Activated effector memory CD4-positive, alpha-beta T cell treated with Interleukin-2 at 50 U/mL for 16 hours (primary cell): Measurements from ENCODE around the gene WDFY3.

Source experiments
- DNase-seq: peaks from one replicate; pipeline ENCODE4 v3.0.0-alpha.2; 2020

The WDFY3 gene

GRCh38 chr4:84660606-84661005, 305.9 kb downstream of the WDFY3 start:
- DNase-seq: no peak

GRCh38 chr4:84652478-84652877, 314.0 kb downstream of the WDFY3 start:
- DNase-seq: no peak

- no peak for DNase-seq
Observed at GRCh38 chr4:84651499-84651898, 315.0 kb downstream of the WDFY3 start.

- DNase-seq: no peak
Observed at GRCh38 chr4:84648863-84649647, 317.4 kb downstream of the WDFY3 start.

- no peak for DNase-seq
Observed at GRCh38 chr4:84648178-84648577, 318.3 kb downstream of the WDFY3 start.

- DNase-seq: no peak
Observed at GRCh38 chr4:84647312-84647884, 319.1 kb downstream of the WDFY3 start.

GRCh38 chr4:84644087-84644486, 322.4 kb downstream of the WDFY3 start:
- no peak for DNase-seq

- DNase-seq: no peak
Observed at GRCh38 chr4:84639145-84639544, 327.3 kb downstream of the WDFY3 start.

- DNase-seq: no peak
Observed at GRCh38 chr4:84638092-84638491, 328.4 kb downstream of the WDFY3 start.

- no peak for DNase-seq
Observed at GRCh38 chr4:84634961-84635360, 331.5 kb downstream of the WDFY3 start.

GRCh38 chr4:84632092-84632491, 334.4 kb downstream of the WDFY3 start:
- no peak for DNase-seq

GRCh38 chr4:84631573-84631972, 334.9 kb downstream of the WDFY3 start:
- DNase-seq: no peak

GRCh38 chr4:84626673-84627072, 339.8 kb downstream of the WDFY3 start:
- no peak for DNase-seq

- DNase-seq: no peak
Observed at GRCh38 chr4:84623661-84624060, 342.8 kb downstream of the WDFY3 start.

GRCh38 chr4:84622959-84623358, 343.5 kb downstream of the WDFY3 start:
- no peak for DNase-seq
